Measurements from ENCODE around the gene ENO1. TPM values are rescaled to one million over a fixed set of nuclear protein-coding genes. Genes with fewer than 3 reads are reported as not detected.

The ENO1 gene
- total and polyA plus RNA-seq, 9 of the 15 experiments (the other 6 are each of a cell fraction or from before 2014, with no cell fraction given) = 2,249 to 7,472 (median 2,868) TPM

DNA sequence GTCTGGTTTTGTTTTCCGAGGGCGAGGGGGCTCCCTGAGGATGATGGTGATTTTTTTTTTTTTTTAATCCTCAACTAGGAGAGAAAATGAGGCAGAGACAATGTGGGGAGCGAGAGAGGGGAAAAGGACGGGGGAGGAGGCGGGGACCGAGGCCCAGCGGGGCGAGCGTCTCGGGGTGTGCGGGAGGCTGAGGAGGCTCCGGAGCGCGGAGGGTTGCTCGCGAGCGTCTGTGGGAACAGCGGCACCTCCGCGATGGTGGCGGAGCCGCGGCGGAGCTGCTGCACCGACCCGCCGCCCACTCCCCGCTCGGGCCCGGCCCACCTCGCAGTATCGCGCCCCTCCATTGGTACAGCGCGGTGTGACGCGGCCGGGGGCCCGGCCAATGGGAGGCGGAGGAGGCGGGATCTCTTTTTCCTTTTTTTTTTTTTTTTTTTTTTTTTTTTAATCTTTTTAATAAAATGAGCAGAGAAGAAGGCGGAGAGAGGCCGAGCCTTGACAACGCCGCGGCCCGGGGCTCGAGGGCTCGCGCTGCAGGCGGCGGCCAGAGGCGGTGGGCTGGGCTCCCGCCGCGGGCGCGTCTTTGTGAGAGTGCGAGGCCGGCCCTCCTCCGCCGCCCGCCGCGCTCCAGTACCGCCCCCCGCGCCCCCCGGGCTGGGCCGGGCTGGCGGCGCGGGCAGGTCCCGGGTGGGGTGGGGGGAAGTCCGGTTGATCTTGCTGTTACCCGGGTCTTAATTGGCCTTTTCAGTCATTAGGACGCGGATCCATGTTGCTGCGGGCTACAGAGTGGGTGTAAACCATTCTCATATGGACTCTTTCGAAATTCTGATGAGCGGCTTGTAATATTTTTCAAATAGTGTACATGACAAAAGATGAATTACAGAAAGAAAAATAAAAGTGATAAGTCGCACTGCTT lies 60.8 kb downstream of the ENO1 start, which contains the start of gene RERE (continued):
- peak; percentile 39 for TF ChIP-seq RFX1 (IDR thresholded peaks at IDR 0.05)
- peak; percentile 89 for TF ChIP-seq HNRNPLL (IDR thresholded peaks at IDR 0.05; ENCODE audit: low read depth, low read length, poor library complexity, severe bottlenecking)
- TF ChIP-seq KLF6 (CRISPR knock-in tag; IDR thresholded peaks at IDR 0.05; ENCODE audit: borderline replicate concordance) = no peak
- no peak for TF ChIP-seq ZNF184 (CRISPR knock-in tag; IDR thresholded peaks at IDR 0.05)
- TF ChIP-seq, protein P1, sequence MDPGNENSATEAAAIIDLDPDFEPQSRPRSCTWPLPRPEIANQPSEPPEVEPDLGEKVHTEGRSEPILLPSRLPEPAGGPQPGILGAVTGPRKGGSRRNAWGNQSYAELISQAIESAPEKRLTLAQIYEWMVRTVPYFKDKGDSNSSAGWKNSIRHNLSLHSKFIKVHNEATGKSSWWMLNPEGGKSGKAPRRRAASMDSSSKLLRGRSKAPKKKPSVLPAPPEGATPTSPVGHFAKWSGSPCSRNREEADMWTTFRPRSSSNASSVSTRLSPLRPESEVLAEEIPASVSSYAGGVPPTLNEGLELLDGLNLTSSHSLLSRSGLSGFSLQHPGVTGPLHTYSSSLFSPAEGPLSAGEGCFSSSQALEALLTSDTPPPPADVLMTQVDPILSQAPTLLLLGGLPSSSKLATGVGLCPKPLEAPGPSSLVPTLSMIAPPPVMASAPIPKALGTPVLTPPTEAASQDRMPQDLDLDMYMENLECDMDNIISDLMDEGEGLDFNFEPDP (CRISPR knock-in tag; IDR thresholded peaks at IDR 0.05) = no peak
- TF ChIP-seq DDX20 (tag; IDR thresholded peaks at IDR 0.05; ENCODE audit: low read depth) = no peak
- TF ChIP-seq CAMTA2 (CRISPR knock-in tag; conservative IDR thresholded peaks at IDR 0.05) = no peak
- no peak for TF ChIP-seq ZFPM2 (CRISPR knock-in tag; IDR thresholded peaks at IDR 0.05)
- TF ChIP-seq, protein P2, sequence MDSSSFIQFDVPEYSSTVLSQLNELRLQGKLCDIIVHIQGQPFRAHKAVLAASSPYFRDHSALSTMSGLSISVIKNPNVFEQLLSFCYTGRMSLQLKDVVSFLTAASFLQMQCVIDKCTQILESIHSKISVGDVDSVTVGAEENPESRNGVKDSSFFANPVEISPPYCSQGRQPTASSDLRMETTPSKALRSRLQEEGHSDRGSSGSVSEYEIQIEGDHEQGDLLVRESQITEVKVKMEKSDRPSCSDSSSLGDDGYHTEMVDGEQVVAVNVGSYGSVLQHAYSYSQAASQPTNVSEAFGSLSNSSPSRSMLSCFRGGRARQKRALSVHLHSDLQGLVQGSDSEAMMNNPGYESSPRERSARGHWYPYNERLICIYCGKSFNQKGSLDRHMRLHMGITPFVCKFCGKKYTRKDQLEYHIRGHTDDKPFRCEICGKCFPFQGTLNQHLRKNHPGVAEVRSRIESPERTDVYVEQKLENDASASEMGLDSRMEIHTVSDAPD (CRISPR knock-in tag; IDR thresholded peaks at IDR 0.05) = no peak
- TF ChIP-seq, protein P3, sequence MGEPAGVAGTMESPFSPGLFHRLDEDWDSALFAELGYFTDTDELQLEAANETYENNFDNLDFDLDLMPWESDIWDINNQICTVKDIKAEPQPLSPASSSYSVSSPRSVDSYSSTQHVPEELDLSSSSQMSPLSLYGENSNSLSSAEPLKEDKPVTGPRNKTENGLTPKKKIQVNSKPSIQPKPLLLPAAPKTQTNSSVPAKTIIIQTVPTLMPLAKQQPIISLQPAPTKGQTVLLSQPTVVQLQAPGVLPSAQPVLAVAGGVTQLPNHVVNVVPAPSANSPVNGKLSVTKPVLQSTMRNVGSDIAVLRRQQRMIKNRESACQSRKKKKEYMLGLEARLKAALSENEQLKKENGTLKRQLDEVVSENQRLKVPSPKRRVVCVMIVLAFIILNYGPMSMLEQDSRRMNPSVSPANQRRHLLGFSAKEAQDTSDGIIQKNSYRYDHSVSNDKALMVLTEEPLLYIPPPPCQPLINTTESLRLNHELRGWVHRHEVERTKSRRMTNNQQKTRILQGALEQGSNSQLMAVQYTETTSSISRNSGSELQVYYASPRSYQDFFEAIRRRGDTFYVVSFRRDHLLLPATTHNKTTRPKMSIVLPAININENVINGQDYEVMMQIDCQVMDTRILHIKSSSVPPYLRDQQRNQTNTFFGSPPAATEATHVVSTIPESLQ (CRISPR knock-in tag; IDR thresholded peaks at IDR 0.05) = peak; percentile 72; the same call in 1 of the 2 replicates
- peak; percentile 74 to 84 for TF ChIP-seq NONO (IDR thresholded peaks at IDR 0.05; ENCODE audit: low read depth in 2 of 2, low read length in 1 of 2)
- TF ChIP-seq, protein P4, sequence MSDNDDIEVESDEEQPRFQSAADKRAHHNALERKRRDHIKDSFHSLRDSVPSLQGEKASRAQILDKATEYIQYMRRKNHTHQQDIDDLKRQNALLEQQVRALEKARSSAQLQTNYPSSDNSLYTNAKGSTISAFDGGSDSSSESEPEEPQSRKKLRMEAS (CRISPR knock-in tag; IDR thresholded peaks at IDR 0.05) = peak; percentile 41; the same call in 1 of the 2 replicates
- no peak for TF ChIP-seq TRIM24 (IDR thresholded peaks at IDR 0.05)
- TF ChIP-seq ARID1B (IDR thresholded peaks at IDR 0.05) = no peak; the same call in 1 of the 2 replicates
- no peak for TF ChIP-seq XRCC3 (IDR thresholded peaks at IDR 0.05)
- TF ChIP-seq TBL1XR1 (IDR thresholded peaks at IDR 0.05; ENCODE audit: low read length in 2 of 2) = 0 out of 4 replicates have a peak, but pooled peaks of 1 of the 2 experiments have one; percentile 15
- no peak for TF ChIP-seq ZNF75A (CRISPR knock-in tag; IDR thresholded peaks at IDR 0.05)
- no peak for TF ChIP-seq FOXK1 (CRISPR knock-in tag; IDR thresholded peaks at IDR 0.05; ENCODE audit: borderline replicate concordance)
- TF ChIP-seq SNRNP70 (optimal IDR thresholded peaks at IDR 0.05; ENCODE audit: low read depth, low read length) = no peak
- TF ChIP-seq, protein P5, sequence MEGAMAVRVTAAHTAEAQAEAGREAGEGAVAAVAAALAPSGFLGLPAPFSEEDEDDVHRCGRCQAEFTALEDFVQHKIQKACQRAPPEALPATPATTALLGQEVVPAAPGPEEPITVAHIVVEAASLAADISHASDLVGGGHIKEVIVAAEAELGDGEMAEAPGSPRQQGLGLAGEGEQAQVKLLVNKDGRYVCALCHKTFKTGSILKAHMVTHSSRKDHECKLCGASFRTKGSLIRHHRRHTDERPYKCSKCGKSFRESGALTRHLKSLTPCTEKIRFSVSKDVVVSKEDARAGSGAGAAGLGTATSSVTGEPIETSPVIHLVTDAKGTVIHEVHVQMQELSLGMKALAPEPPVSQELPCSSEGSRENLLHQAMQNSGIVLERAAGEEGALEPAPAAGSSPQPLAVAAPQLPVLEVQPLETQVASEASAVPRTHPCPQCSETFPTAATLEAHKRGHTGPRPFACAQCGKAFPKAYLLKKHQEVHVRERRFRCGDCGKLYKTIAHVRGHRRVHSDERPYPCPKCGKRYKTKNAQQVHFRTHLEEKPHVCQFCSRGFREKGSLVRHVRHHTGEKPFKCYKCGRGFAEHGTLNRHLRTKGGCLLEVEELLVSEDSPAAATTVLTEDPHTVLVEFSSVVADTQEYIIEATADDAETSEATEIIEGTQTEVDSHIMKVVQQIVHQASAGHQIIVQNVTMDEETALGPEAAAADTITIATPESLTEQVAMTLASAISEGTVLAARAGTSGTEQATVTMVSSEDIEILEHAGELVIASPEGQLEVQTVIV (CRISPR knock-in tag; IDR thresholded peaks at IDR 0.05; ENCODE audit: borderline replicate concordance) = no peak
